IPS-11a (cell line): ENCODE measurements around the gene FAM72D.
"Not testable (repeated sequence)": the region's sequence is repeated elsewhere in the genome, so short reads cannot be mapped to it uniquely, and the experiment has no call there.

Experiments used
- H3K4me3 ChIP-seq: one replicate; pipeline ENCODE4 v1.5.1; 2013; ENCODE audit warnings: low read depth, low read length, control low read depth

FAM72D gene

GRCh38 chr1:145146308-145146707 is 50.5 kb downstream of the FAM72D start:
- not testable (repeated sequence) for H3K4me3 ChIP-seq

- not testable (repeated sequence) for H3K4me3 ChIP-seq
Measured at GRCh38 chr1:145147172-145147571, 51.4 kb downstream of the FAM72D start.

- H3K4me3 ChIP-seq, result not testable (repeated sequence)
Measured at GRCh38 chr1:145155421-145155820, 59.6 kb downstream of the FAM72D start.

GRCh38 chr1:145155873-145156272 is 60.1 kb downstream of the FAM72D start:
- H3K4me3 ChIP-seq, result peak overlapping the region; percentile 27

GRCh38 chr1:145156891-145157610 is 61.3 kb downstream of the FAM72D start:
- H3K4me3 ChIP-seq, result peak overlapping the region; percentile 33

- not testable (repeated sequence) for H3K4me3 ChIP-seq
Measured at GRCh38 chr1:145157715-145158114, 61.9 kb downstream of the FAM72D start.

- not testable (repeated sequence) for H3K4me3 ChIP-seq
Measured at GRCh38 chr1:145161046-145161752, 65.4 kb downstream of the FAM72D start.
